SH-SY5Y (cell line): ENCODE results near the gene SNRNP200.

Experiments used
- GATA2 ChIP-seq: IDR thresholded peaks from 2 replicates; pipeline ENCODE4 v1.6.1; 2011; ENCODE audit warnings: mild to moderate bottlenecking, low read depth, low read length
- GATA3 ChIP-seq: IDR thresholded peaks from 2 replicates; pipeline ENCODE4 v1.6.1; 2011; ENCODE audit warnings: low read depth, mild to moderate bottlenecking, low read length, moderate library complexity

The SNRNP200 gene

GRCh38 chr2:96305091-96305978 lies at the start of gene SNRNP200:
SNRNP200 (minus strand) TSS chr2:96305546; CDS start chr2:96305437, 109 bp downstream.
- TF ChIP-seq GATA3 (no peak), GATA2 (no peak)

- TF ChIP-seq GATA3 (no peak), GATA2 (no peak)
These were observed 49.1 kb upstream of the SNRNP200 start for GRCh38 chr2:96354492-96354891.

GRCh38 chr2:96353606-96354101 lies 48.3 kb upstream of the SNRNP200 start:
- no peak for TF ChIP-seq GATA3
- no peak for TF ChIP-seq GATA2

GRCh38 chr2:96353032-96353561 lies 47.8 kb upstream of the SNRNP200 start:
- TF ChIP-seq GATA3 (no peak), GATA2 (0 out of 2 replicates have a peak, but pooled peaks have one; percentile 18)

- TF ChIP-seq GATA2, result no peak
These were observed 42.0 kb upstream of the SNRNP200 start for GRCh38 chr2:96347395-96347794.

- no peak for TF ChIP-seq GATA2
- no peak for TF ChIP-seq GATA3
These were observed 40.6 kb upstream of the SNRNP200 start for GRCh38 chr2:96345868-96346462.

- TF ChIP-seq GATA3 (no peak), GATA2 (no peak)
These were observed 40.1 kb upstream of the SNRNP200 start for GRCh38 chr2:96345438-96345837.

GRCh38 chr2:96344011-96344410 lies 38.7 kb upstream of the SNRNP200 start:
- TF ChIP-seq GATA3 (no peak), GATA2 (no peak)

GRCh38 chr2:96342085-96342484 lies 36.7 kb upstream of the SNRNP200 start:
- TF ChIP-seq GATA2 (no peak), GATA3 (no peak)

- TF ChIP-seq GATA2 (no peak), GATA3 (no peak)
These were observed 36.3 kb upstream of the SNRNP200 start for GRCh38 chr2:96341641-96342040.

GRCh38 chr2:96340493-96341414 lies 35.4 kb upstream of the SNRNP200 start:
- TF ChIP-seq GATA2, result no peak
- TF ChIP-seq GATA3, result no peak

- TF ChIP-seq GATA2 (no peak), GATA3 (no peak)
These were observed 31.5 kb upstream of the SNRNP200 start for GRCh38 chr2:96336873-96337272.

- TF ChIP-seq GATA2 (0 out of 2 replicates have a peak, but pooled peaks have one; percentile 31), GATA3 (no peak)
These were observed 30.9 kb upstream of the SNRNP200 start for GRCh38 chr2:96336104-96336775.
